22Rv1 (cell line): ENCODE data around the gene AGA.

Experiments
- CTCF ChIP-seq: fragments of 450-650 bp; IDR thresholded peaks from 2 replicates; pipeline ENCODE4 v1.5.1; 2017; ENCODE audit warnings: mild to moderate bottlenecking
- ZFX ChIP-seq: fragments of 450-650 bp; IDR thresholded peaks from 2 replicates; pipeline ENCODE4 v1.6.1; 2017; ENCODE audit warnings: antibody characterized with exemption, borderline replicate concordance

GRCh38 chr4:177483760-177484159 lies 41.5 kb upstream of the AGA start:
- TF ChIP-seq CTCF: no peak
- TF ChIP-seq ZFX: no peak
